GM10847 (cell line): Measurements from ENCODE around the gene NOP9.

Experiments used
- POLR2A ChIP-seq: IDR thresholded peaks from 2 replicates; pipeline ENCODE4 v1.6.1; 2011; ENCODE audit not compliant: insufficient read length; ENCODE audit errors: extremely low read depth

The NOP9 gene

GRCh38 chr14:24299255-24300191 lies at the start of gene NOP9, which contains the start of gene DHRS1:
TSS of gene NOP9 (plus strand) at chr14:24299850. CDS start at chr14:24299955, 105 bp downstream.
TSS of gene DHRS1 (minus strand) at chr14:24299780. CDS start at chr14:24299106, 674 bp downstream.
- TF ChIP-seq POLR2A: peak; percentile 47

GRCh38 chr14:24250354-24250753 lies 49.3 kb upstream of the NOP9 start:
- TF ChIP-seq POLR2A: no peak

DNA sequence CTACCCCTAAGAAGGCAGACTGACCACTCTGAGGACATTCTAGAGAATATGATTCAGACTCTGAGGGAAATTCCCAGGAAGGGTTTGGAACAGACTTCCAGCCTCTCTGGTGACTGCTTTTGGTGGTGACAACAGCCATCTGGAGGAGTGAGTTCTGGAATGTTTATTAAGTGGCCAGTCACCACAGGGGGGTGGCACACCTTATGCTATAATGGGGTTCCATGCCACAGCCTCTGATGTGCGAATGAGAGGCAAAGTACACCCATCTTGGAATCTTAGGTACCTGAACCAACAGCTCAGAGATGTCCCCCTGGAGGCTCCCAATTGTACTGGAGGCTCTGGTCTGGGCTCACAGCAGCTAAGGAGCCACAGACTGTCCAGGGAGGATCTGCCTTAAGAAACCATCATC lies 47.8 kb upstream of the NOP9 start:
- no peak for TF ChIP-seq POLR2A

- no peak for TF ChIP-seq POLR2A
These were observed 47.1 kb upstream of the NOP9 start for GRCh38 chr14:24252289-24253124.

- no peak for TF ChIP-seq POLR2A
These were observed 45.7 kb upstream of the NOP9 start for GRCh38 chr14:24253936-24254335.

DNA sequence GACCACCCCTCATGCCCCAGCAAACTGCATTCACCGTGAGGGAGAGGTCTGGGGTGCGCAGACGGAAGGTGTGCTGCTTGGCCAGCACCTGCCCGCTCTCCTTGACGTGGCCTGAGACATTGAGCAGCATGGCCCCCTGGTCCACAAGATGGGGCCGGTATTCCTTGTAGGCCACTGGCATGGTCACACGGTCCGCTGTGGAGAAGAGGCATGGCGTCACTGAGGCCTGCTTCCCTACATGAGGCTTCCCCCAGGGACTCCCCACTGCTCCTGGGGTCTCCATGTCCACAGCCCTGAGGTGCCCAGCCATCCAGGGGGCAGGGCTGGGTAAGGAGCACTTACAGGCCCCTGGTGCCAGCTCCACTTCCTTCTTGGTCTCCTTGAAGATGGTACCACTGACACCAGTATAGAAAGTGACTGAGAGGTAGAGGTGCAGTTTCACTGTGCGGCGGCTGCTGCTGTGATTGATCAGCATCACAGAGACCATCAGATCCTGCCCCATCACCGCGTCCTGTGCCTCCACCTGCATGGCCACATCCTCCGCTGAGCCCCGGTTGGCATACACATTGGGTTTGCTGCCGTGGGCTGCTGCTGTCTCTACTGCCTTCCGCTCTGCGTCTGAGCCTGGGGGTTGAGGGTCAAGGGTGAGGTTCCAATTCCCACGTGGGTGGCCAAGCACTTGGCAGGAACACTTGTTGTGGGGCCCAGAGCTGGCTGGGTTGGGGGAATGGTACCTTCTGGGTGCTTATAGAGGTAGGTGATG lies 44.8 kb upstream of the NOP9 start:
- no peak for TF ChIP-seq POLR2A

GRCh38 chr14:24255438-24255837 lies 44.2 kb upstream of the NOP9 start:
- no peak for TF ChIP-seq POLR2A

DNA sequence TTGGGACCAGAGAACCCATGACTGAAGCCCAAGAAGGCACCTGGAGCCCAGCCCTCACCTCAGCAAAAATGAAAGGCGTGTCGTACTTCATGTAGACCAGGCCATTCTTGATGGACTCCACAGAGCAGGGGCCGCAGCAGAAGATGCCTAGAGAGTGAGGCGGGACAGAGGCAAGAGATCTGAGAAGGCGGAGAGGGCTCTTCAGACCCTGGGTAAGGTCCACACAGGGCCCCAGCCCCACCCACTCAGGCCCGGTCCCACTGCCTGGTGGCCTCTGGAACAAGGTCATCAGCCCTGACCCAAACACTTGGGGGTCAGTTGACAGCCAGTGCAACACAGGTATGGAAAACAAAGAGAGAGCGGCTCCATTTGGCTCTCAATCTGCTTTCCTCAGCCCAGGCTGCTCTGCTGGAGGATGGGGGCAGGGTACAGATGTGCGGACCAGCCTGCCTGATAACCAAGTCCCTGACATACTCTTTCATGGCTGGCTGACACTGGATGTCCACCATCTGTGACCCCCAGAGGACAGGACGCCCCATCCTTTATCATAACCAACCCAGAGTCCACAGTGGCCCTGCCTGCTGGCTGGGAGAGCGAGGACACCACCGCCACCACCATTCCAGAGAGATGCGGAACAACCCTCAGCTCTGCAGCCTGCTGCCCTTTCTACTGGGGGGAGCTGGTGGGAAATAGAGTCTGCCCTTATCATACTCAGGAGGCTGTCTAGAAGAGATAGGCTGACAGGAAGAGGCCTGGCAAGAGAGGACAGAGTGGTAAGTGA lies 43.5 kb upstream of the NOP9 start:
- TF ChIP-seq POLR2A: no peak

DNA sequence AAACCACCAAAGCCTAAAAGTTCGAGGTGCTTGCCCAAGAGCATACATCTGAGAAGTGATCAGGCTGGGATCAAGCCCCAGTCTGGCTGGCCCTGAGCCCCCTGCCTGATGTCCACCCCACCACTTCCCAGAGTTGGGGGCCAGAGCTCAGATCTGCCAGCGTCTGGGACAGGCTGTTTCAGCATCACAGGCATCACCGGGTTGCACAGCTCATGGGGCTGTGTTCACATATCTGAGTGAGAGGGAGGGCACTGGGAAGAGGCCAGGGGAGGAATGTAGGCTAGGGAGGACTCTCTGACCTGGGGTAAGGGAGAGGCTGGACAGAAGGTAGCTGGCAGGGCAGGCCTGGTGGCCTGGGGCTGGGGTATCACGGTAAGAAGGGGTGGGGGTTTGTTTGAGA lies 42.7 kb upstream of the NOP9 start:
- TF ChIP-seq POLR2A: no peak

DNA sequence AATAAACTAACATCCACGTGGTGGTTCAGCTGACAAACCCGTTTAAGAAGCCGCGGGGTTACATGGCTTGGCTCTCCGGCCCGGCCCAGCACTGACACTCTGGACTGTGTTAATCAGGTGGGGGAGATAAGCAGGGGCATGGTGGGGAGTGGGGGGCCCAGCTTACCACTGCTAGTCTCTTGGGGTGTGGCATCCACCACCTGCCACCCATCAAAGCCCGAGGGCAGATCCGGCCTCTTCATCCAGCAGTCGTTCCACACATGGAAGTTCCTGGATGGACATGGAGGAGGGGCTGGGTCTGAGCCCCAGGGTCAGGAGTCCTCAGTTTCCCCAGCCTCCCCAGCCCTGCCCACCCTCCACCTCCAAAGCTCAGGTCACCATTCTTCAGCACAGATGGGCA lies 41.5 kb upstream of the NOP9 start:
- TF ChIP-seq POLR2A: no peak

GRCh38 chr14:24258548-24259265 lies 40.9 kb upstream of the NOP9 start:
- no peak for TF ChIP-seq POLR2A

DNA sequence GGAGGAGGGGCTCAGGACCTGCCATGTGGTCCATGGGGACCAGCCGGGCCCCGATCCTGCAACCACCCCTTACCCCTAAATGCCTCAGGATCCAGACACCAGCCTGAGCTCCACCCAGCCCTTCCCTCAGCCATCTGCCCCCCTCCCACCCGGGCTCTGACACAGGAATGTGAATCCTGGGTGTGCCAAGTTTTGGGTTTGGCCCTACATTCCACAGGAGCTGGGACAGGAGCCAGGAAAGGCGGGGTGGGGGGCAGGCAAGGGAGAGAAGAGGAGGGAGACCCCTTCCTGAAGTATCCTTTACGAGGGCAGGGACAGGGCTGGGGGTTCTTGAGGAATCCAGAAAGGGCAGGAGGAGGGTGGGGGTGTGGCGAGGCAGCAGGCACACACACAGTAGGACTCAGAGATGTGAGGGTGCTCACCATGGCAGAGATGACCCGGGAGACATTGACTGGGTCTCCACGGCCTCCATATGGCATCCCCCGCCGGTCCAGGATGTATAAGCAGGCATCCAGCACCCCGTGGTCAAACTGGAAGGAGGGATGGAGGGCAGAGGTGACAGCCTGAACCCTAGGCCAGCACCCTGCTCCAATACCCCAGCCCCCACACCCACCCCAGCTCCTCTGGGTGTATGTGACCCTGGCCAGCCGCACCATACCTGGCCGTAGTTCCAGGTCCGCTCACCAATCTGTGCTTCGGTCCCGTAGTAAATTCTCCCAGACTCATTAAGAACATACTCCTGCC lies 40.2 kb upstream of the NOP9 start:
- TF ChIP-seq POLR2A: no peak
